ENCODE data around the gene EPHB2.

The EPHB2 gene

GRCh38 chr1:22886211-22886610 is 175.6 kb downstream of the EPHB2 start:
- H3K27ac ChIP-seq = no peak overlapping the region
- TF ChIP-seq ZFX (IDR thresholded peaks at IDR 0.05; ENCODE audit: borderline replicate concordance) (no peak), CTCF (IDR thresholded peaks at IDR 0.05) (no peak)

GRCh38 chr1:22887491-22887890 is 176.9 kb downstream of the EPHB2 start:
- no peak overlapping the region for H3K27ac ChIP-seq
- TF ChIP-seq CTCF (IDR thresholded peaks at IDR 0.05) (no peak), ZFX (IDR thresholded peaks at IDR 0.05; ENCODE audit: borderline replicate concordance) (no peak)

- TF ChIP-seq CTCF (IDR thresholded peaks at IDR 0.05) (no peak), ZFX (IDR thresholded peaks at IDR 0.05; ENCODE audit: borderline replicate concordance) (no peak)
- no peak overlapping the region for H3K27ac ChIP-seq
Observed at GRCh38 chr1:22888320-22889075, 177.9 kb downstream of the EPHB2 start.

GRCh38 chr1:22889213-22889827 is 178.7 kb downstream of the EPHB2 start:
- TF ChIP-seq ZFX (IDR thresholded peaks at IDR 0.05; ENCODE audit: borderline replicate concordance) (no peak), CTCF (IDR thresholded peaks at IDR 0.05) (peak; percentile 82)
- H3K27ac ChIP-seq = no peak overlapping the region

GRCh38 chr1:22892789-22893188 is 182.2 kb downstream of the EPHB2 start:
- no peak for TF ChIP-seq ZFX (IDR thresholded peaks at IDR 0.05; ENCODE audit: borderline replicate concordance)
- no peak for TF ChIP-seq CTCF (IDR thresholded peaks at IDR 0.05)
- no peak overlapping the region for H3K27ac ChIP-seq

- no peak for TF ChIP-seq CTCF (IDR thresholded peaks at IDR 0.05)
- no peak for TF ChIP-seq ZFX (IDR thresholded peaks at IDR 0.05; ENCODE audit: borderline replicate concordance)
- no peak overlapping the region for H3K27ac ChIP-seq
Observed at GRCh38 chr1:22893292-22893691, 182.7 kb downstream of the EPHB2 start.

- no peak overlapping the region for H3K27ac ChIP-seq
- TF ChIP-seq CTCF (IDR thresholded peaks at IDR 0.05) (no peak), ZFX (IDR thresholded peaks at IDR 0.05; ENCODE audit: borderline replicate concordance) (no peak)
Observed at GRCh38 chr1:22895357-22895756, 184.7 kb downstream of the EPHB2 start.

All from 22Rv1 (cell line).